ENCODE results near the gene ZNF831. TPM values are rescaled to one million over a fixed set of nuclear protein-coding genes. Genes with fewer than 3 reads are reported as not detected.

Gene ZNF831
- total RNA-seq, 1 experiment from 2014 or later = 0.15 TPM

- CTCF ChIA-PET = no interaction called here
Observed at GRCh38 chr20:59183751-59184150, 20.1 kb downstream of the ZNF831 start.

DNA sequence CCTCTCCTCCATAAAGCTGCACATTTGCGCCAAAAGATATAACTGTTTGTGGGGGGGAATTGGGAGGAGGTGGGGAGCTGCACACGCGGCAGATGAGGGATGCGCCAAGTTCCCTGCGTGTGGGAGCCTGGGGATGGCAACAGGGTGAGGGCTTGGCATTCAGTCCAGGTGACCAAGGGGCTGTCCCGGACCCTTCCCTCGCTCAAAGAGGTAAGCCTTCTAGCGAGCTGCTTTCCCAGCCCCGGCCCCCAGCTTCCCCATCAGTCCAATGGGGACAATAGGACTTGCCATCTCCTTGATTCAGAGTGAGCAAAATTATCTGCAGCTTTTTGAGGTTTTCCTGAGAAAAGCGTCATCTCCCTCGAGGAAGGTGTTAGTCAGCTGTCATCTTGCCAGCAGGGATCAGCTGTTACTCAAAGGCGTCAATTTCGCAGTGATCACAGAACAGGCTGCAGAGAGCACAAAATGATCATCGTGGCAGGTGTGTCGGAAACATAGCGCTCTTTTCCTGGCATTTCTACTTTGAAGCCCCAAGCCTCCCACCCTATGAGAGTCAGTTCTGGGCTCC lies 21.3 kb downstream of the ZNF831 start:
- Histone ChIP-seq H3K9me2 (ENCODE audit: insufficient read depth) (no peaks in the 10 kb centered on the region), H3K27me3 (ENCODE audit: insufficient read depth, low read length) (peaks cover 4% of the 10 kb centered on the region; the same call in 1 of the 2 replicates), H3K27ac (ENCODE audit: low read depth, low read length) (no peak overlapping the region), H2AFZ (ENCODE audit: low read depth, low read length, poor library complexity, severe bottlenecking) (no peak overlapping the region), H3K4me2 (ENCODE audit: low read length) (no peak overlapping the region), H3K36me3 (ENCODE audit: control insufficient read depth in 1 of 2, insufficient read depth in 2 of 2, low read length in 2 of 2) (no peaks in the 10 kb centered on the region), H3K4me3 (replicated peaks in 1 of 2; ENCODE audit: low read depth in 1 of 2, low read length in 2 of 2) (no peak overlapping the region), H3K9ac (ENCODE audit: low read length) (no peak overlapping the region), H4K20me1 (ENCODE audit: insufficient read depth) (no peaks in the 10 kb centered on the region), H3K4me1 (ENCODE audit: control insufficient read depth in 1 of 2, insufficient read depth in 2 of 2, low read length in 2 of 2) (no peaks in the 10 kb centered on the region), H3K9me3 (ENCODE audit: control insufficient read depth in 1 of 2, insufficient read depth in 1 of 2, low read depth in 1 of 2, low read length in 2 of 2) (no peaks in the 10 kb centered on the region), H3K79me2 (ENCODE audit: insufficient read depth, low read length) (no peaks in the 10 kb centered on the region)
- ATAC-seq (no peak), DNase-seq (ENCODE audit: low read depth, low spot score) (no peak)
- POLR2A ChIA-PET = no interaction called here
- TF ChIP-seq TCF7L2 (IDR thresholded peaks at IDR 0.05; ENCODE audit: borderline replicate concordance, extremely low read depth, insufficient read depth, insufficient read length) = no peak
- intact Hi-C loops (cut with micrococcal nuclease) = no loop called here
- BruUV-seq (replicated peaks) = no TSS peak
- RAD21 ChIA-PET (ENCODE audit: low non-redundant PET in 1 of 2, low total read pairs in 2 of 2, uncharacterized antibody in 2 of 2, unreplicated experiment in 2 of 2) = no interaction called here
- CTCF ChIA-PET = no interaction called here

More at GRCh38 chr20:59183751-59184150, 20.1 kb downstream of the ZNF831 start:
- TF ChIP-seq CTCF (IDR thresholded peaks at IDR 0.05 in 2 of 3, conservative IDR thresholded peaks at IDR 0.05 in 1 of 3; ENCODE audit: borderline replicate concordance in 1 of 3, insufficient read depth in 1 of 3, low read depth in 2 of 3, low read length in 2 of 3) (0 out of 6 replicates have a peak, but pooled peaks of 1 of the 3 experiments have one; percentile 9), ZNF274 (IDR thresholded peaks at IDR 0.05; ENCODE audit: low read depth, low read length) (no peak)
- Histone ChIP-seq H3K9ac (ENCODE audit: low read length) (no peak overlapping the region), H3K9me3 (ENCODE audit: control insufficient read depth in 1 of 2, insufficient read depth in 1 of 2, low read depth in 1 of 2, low read length in 2 of 2) (no peaks in the 10 kb centered on the region), H3K4me1 (ENCODE audit: control insufficient read depth in 1 of 2, insufficient read depth in 2 of 2, low read length in 2 of 2) (no peaks in the 10 kb centered on the region), H4K20me1 (ENCODE audit: insufficient read depth) (no peaks in the 10 kb centered on the region), H3K36me3 (ENCODE audit: control insufficient read depth in 1 of 2, insufficient read depth in 2 of 2, low read length in 2 of 2) (no peaks in the 10 kb centered on the region), H2AFZ (ENCODE audit: low read depth, low read length, poor library complexity, severe bottlenecking) (no peak overlapping the region), H3K4me3 (replicated peaks in 1 of 2; ENCODE audit: low read depth in 1 of 2, low read length in 2 of 2) (no peak overlapping the region), H3K79me2 (ENCODE audit: insufficient read depth, low read length) (no peaks in the 10 kb centered on the region), H3K27ac (ENCODE audit: low read depth, low read length) (no peak overlapping the region), H3K27me3 (ENCODE audit: insufficient read depth, low read length) (0 out of 2 replicates have a peak, but pooled peaks cover 4% of the 10 kb centered on the region), H3K9me2 (ENCODE audit: insufficient read depth) (no peaks in the 10 kb centered on the region), H3K4me2 (ENCODE audit: low read length) (no peak overlapping the region)
- POLR2A ChIA-PET = no interaction called here
- no peak for DNase-seq (ENCODE audit: low read depth, low spot score)
- 0 out of 2 replicates have a peak, but pooled peaks have one; percentile 54 for ATAC-seq
- no TSS peak for BruUV-seq (replicated peaks)
- intact Hi-C loops (cut with micrococcal nuclease) = no loop called here
- RAD21 ChIA-PET (ENCODE audit: low non-redundant PET in 1 of 2, low total read pairs in 2 of 2, uncharacterized antibody in 2 of 2, unreplicated experiment in 2 of 2) = no interaction called here
